HepG2 (cell line): Measurements from ENCODE around the gene TMEM63B. TPM values are rescaled to one million over a fixed set of nuclear protein-coding genes. Genes with fewer than 3 reads are reported as not detected.

Experiments
- ATF5 ChIP-seq: sonication (generic); formaldehyde crosslinking; IDR thresholded peaks from 2 replicates; pipeline ENCODE4 v1.4.0; 2020; ENCODE audit warnings: mild to moderate bottlenecking, low read depth, missing genetic modification reagents
- CENPX ChIP-seq: sonication (generic); formaldehyde crosslinking; IDR thresholded peaks from 2 replicates; pipeline ENCODE4 v1.9.0; 2021; ENCODE audit warnings: mild to moderate bottlenecking, missing genetic modification reagents, moderate library complexity
- EED ChIP-seq: sonication (generic); formaldehyde crosslinking; IDR thresholded peaks from 2 replicates; pipeline ENCODE4 v1.5.0; 2020; ENCODE audit warnings: mild to moderate bottlenecking, missing genetic modification reagents
- ELF4 ChIP-seq: sonication (generic); formaldehyde crosslinking; IDR thresholded peaks from 2 replicates; pipeline ENCODE4 v1.5.0; 2020; ENCODE audit warnings: missing genetic modification reagents, mild to moderate bottlenecking, moderate library complexity, borderline replicate concordance
- HNRNPUL1 ChIP-seq: fragments of 200-400 bp; formaldehyde crosslinking; IDR thresholded peaks from 2 replicates; pipeline ENCODE4 v1.6.1; 2017; ENCODE audit warnings: low read depth, mild to moderate bottlenecking, low read length, moderate library complexity
- MTERF4 ChIP-seq: sonication (generic); formaldehyde crosslinking; IDR thresholded peaks from 2 replicates; pipeline ENCODE4 v1.8.0; 2023; ENCODE audit warnings: mild to moderate bottlenecking, missing genetic modification reagents
- NAIF1 ChIP-seq: sonication (generic); formaldehyde crosslinking; IDR thresholded peaks from 2 replicates; pipeline ENCODE4 v1.5.0; 2020; ENCODE audit warnings: mild to moderate bottlenecking, missing genetic modification reagents, borderline replicate concordance
- NFE2L1 ChIP-seq: sonication (generic); formaldehyde crosslinking; IDR thresholded peaks from 2 replicates; pipeline ENCODE4 v1.4.0; 2020; ENCODE audit warnings: missing genetic modification reagents, mild to moderate bottlenecking, borderline replicate concordance
- NFIC ChIP-seq: IDR thresholded peaks from 2 replicates; pipeline ENCODE4 v1.6.1; 2012; ENCODE audit warnings: mild to moderate bottlenecking, low read length, inconsistent platforms
- PRDM10 ChIP-seq: sonication (generic); formaldehyde crosslinking; IDR thresholded peaks from 2 replicates; pipeline ENCODE4 v1.4.0; 2020; ENCODE audit warnings: low read depth, missing genetic modification reagents
- SOX13 ChIP-seq, 3 experiments: fragments of 450-650 bp in 1 of 3; sonication (generic) in 1 of 3; formaldehyde crosslinking in 1 of 3; IDR thresholded peaks in 2 of 3; conservative IDR thresholded peaks in 1 of 3; 2 replicates each; pipeline versions ENCODE4 v1.5.0 to v1.6.1; 2016 to 2020; ENCODE audit warnings: antibody characterized with exemption in 1 of 3, mild to moderate bottlenecking in 1 of 3, missing compliant biosample characterization in 1 of 3, missing genetic modification reagents in 1 of 3, moderate library complexity in 1 of 3
- ZNF709 ChIP-seq: sonication (generic); formaldehyde crosslinking; IDR thresholded peaks from 2 replicates; pipeline ENCODE4 v1.5.0; 2020; ENCODE audit warnings: mild to moderate bottlenecking, missing genetic modification reagents
- polyA plus RNA-seq, 8 experiments: library from polyadenylated mRNA; depleted of rRNA in 3 of 8; stranded (reverse) in 7 of 8; unstranded in 1 of 8; fragments of >200 nt; fragmentation: Illumina TruSeq in 4 of 8; extraction: Trizol in 4 of 8; gene quantifications; 2 replicates each; pipeline versions ENCODE4 v1.2.1 to v1.2.3, GENCODE V29; 2011 to 2016; ENCODE audit warnings: low read depth in 4 of 8, missing spikeins in 1 of 8, mixed read lengths in 1 of 8; ENCODE audit not compliant: insufficient read depth in 1 of 8
- total RNA-seq, 5 experiments: library from RNA; depleted of rRNA; stranded (reverse); fragments of >200 nt; fragmentation: Illumina TruSeq; extraction: Trizol; gene quantifications; 2 replicates each; pipeline ENCODE4 v1.2.3, GENCODE V29; 2016; ENCODE audit warnings: low read depth in 1 of 5
- TF ChIP-seq, protein P1 (sequence below): sonication (generic); formaldehyde crosslinking; IDR thresholded peaks from 2 replicates; pipeline ENCODE4 v1.5.0; 2020; ENCODE audit warnings: missing genetic modification reagents
- TF ChIP-seq, protein P2 (sequence below): sonication (generic); formaldehyde crosslinking; IDR thresholded peaks from 2 replicates; pipeline ENCODE4 v1.4.0; 2020; ENCODE audit warnings: missing genetic modification reagents

Gene TMEM63B
- total and polyA plus RNA-seq, 2 of the 13 experiments (the other 11 are each of a cell fraction or from before 2014, with no cell fraction given): 27.4 to 75.8 TPM

DNA sequence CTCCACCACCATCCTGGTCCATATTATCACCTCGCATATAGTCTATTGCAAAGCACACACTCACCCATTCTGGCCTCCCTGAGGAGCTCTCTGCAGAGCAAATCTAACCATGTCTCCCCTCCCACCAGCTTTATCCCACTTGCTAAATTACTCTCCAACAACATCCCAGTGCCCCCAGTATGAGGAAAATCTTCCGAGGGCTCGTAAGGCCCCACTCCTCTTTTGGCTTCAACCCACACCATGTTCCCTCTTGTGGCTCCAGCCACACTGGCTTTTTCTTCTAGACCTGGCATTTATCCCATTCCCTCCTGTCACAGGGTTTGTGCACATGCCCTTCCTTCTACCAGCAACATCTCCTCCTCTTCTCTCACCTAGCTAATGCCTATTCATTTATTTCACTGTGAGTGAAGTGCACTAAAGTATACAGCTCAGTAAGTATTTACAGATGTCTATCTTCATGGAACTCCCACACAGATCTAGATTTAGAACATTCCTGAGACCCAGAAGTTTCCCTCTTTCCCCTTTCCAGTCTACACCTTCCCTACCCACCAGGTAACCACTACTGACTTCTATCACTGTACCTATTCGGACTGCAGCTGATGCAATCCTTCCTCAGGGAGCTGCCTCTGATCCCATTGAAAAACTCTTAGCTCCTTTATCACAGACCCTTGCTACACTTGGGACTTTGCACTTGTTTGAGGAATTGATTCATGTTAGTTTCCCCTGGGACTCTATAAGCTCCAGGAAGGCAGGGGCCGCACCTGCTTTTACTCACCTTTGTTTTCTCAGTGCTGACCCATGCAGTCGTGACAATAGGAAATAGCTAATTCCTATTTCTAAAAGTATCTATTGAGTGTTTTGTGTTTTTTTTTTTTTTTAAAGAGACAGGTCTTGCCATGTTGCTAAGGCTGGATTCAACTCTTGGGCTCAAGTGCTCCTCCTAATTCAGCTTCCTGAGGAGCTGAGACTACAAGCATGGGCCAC, 15.6 kb upstream of the TMEM63B start (continued):
- TF ChIP-seq, protein P1, sequence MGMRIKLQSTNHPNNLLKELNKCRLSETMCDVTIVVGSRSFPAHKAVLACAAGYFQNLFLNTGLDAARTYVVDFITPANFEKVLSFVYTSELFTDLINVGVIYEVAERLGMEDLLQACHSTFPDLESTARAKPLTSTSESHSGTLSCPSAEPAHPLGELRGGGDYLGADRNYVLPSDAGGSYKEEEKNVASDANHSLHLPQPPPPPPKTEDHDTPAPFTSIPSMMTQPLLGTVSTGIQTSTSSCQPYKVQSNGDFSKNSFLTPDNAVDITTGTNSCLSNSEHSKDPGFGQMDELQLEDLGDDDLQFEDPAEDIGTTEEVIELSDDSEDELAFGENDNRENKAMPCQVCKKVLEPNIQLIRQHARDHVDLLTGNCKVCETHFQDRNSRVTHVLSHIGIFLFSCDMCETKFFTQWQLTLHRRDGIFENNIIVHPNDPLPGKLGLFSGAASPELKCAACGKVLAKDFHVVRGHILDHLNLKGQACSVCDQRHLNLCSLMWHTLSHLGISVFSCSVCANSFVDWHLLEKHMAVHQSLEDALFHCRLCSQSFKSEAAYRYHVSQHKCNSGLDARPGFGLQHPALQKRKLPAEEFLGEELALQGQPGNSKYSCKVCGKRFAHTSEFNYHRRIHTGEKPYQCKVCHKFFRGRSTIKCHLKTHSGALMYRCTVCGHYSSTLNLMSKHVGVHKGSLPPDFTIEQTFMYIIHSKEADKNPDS: 0 out of 2 replicates have a peak, but pooled peaks have one; percentile 44
- TF ChIP-seq CENPX (CRISPR knock-in tag) (no peak), ZNF709 (CRISPR knock-in tag) (no peak), SOX13 (IDR thresholded peaks at IDR 0.05) (peak; percentile 84), SOX13 (CRISPR knock-in tag; conservative IDR thresholded peaks at IDR 0.05 in 1 of 2, IDR thresholded peaks at IDR 0.05 in 1 of 2) (peak in 1 of 2 experiments; percentile 93; a peak in 2 of 4 replicates), PRDM10 (CRISPR knock-in tag) (peak; percentile 73; the same call in 1 of the 2 replicates), EED (CRISPR knock-in tag) (no peak), ELF4 (CRISPR knock-in tag) (no peak), MTERF4 (CRISPR knock-in tag) (0 out of 2 replicates have a peak, but pooled peaks have one; percentile 40), ATF5 (CRISPR knock-in tag) (no peak), HNRNPUL1 (no peak), NFE2L1 (CRISPR knock-in tag) (no peak), NFIC (peak; percentile 40; the same call in 1 of the 2 replicates), NAIF1 (CRISPR knock-in tag) (peak; percentile 25; the same call in 1 of the 2 replicates)
- TF ChIP-seq, protein P2, sequence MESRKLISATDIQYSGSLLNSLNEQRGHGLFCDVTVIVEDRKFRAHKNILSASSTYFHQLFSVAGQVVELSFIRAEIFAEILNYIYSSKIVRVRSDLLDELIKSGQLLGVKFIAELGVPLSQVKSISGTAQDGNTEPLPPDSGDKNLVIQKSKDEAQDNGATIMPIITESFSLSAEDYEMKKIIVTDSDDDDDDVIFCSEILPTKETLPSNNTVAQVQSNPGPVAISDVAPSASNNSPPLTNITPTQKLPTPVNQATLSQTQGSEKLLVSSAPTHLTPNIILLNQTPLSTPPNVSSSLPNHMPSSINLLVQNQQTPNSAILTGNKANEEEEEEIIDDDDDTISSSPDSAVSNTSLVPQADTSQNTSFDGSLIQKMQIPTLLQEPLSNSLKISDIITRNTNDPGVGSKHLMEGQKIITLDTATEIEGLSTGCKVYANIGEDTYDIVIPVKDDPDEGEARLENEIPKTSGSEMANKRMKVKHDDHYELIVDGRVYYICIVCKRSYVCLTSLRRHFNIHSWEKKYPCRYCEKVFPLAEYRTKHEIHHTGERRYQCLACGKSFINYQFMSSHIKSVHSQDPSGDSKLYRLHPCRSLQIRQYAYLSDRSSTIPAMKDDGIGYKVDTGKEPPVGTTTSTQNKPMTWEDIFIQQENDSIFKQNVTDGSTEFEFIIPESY (CRISPR knock-in tag): peak; percentile 49; the same call in 1 of the 2 replicates
